Stimulated activated CD4-positive, alpha-beta T cell treated with anti-CD3 and anti-CD28 coated beads, Interleukin-12 subunit alpha, Interleukin-12 subunit beta, amount 100 ng/mL, for 24 hours (primary cell): ENCODE results near the gene NECAB2.

ENCODE experiments used
- DNase-seq, 2 experiments: peaks; one replicate each; pipeline ENCODE4 v3.0.0-alpha.2; 2020; ENCODE audit warnings: low read depth in 2 of 2

Gene NECAB2

GRCh38 chr16:83967091-83967490 is 953 bp upstream of the NECAB2 start:
- no peak for DNase-seq

GRCh38 chr16:83968306-83968851 is 335 bp downstream of the NECAB2 start:
- no peak for DNase-seq

DNA sequence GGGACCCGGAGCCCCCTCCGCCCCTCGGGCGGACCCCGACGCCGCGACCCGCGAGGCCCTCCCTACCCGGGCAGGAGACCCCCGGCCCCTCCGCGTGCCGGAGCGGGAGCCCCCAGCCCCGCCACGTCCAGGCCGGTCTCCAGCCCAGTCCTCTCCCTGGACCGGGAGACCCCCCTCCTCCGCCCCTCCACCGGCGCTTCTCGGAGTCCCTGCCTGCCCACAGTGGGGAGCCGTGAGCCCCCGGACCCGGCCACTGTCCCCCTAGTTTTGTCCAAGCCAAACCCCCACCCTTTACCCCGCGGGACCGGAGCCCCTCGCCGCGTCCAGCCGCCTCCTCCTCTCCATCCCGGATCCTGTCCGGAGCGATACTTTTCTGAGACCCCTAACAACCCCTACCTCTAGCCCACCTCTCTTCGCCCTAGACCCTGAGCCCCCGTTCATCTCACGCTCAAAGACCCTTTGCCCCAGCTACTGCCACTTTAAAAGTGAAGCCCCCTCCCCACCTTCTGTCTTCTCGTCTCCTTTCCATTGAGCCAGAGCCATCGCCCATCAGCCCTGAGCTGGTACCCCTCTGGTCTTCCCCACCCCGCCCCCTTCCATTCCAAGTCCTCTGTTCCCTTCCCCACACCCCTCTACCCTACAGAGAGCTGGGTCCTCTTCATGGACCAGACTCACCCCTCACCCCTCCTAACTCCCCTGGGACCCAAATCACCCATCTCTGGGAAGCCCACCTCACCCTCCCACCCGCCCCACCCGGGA is 1.0 kb downstream of the NECAB2 start:
- no peak for DNase-seq

GRCh38 chr16:83969771-83970429 is 1.9 kb downstream of the NECAB2 start:
- DNase-seq: no peak

- no peak for DNase-seq
These were observed 2.4 kb downstream of the NECAB2 start for GRCh38 chr16:83970430-83970815.

- no peak for DNase-seq
These were observed 3.4 kb downstream of the NECAB2 start for GRCh38 chr16:83971165-83972130.

GRCh38 chr16:83972256-83973008 is 4.4 kb downstream of the NECAB2 start:
- no peak for DNase-seq

DNA sequence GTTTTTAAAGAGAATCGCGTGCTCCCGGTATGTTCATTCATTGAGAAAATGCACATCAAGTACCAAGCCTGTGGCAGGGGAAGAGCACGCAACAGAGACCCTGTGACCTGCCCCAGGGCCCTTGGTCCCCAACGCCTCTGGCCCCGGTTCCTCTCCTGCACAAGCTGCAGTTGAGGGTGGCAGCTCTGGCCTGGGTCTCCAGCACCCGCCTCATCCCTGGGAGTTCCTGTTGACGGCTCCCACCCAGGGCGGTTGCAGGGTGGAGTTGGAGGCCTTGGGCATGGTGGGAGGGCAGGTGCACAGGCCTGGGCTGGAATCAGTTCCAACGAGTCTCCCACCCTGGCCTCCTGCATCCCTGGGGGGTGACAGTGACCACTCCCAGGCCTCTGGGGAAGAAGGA is 5.0 kb downstream of the NECAB2 start:
- DNase-seq: no peak

DNA sequence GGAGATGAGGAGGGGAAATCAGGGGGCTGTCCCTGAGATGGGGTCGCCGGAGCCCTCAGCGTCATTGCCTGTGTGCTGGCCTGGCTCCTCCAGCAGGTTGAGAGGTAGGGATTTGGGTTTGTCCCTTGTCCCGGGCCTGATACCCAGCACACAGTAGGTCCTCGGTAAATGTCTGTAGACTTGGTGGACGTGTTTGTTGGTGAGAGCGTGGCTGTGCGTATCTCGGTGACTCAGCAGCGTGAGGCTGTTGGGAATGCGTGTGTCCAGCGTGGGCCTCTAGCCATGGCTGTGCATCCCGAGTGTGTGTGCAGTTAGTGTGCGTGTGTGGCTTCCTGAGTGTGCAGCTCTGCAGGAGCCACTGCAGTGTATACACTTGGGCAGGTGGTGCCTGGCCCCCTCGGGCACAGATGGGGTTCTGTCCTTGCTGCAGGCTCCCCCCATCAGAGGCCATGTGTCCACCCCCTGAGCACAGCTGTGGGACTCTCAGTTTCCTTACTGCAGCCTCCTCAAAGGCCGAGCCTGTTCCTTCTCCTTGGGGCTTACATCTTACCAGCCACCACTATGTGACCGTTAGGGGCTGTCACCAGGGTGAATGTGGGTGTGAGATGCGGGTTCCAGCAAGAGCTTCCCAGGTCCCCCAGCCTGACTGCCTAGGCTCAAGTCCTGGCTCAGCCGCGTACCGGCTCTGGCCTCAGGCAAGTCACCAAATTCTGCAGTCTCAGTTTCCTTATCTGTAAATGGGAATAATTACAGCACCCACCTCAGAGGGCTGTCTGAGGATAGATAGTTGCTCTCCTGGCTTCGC is 5.7 kb downstream of the NECAB2 start:
- no peak for DNase-seq

GRCh38 chr16:83974475-83974874 is 6.4 kb downstream of the NECAB2 start:
- no peak for DNase-seq

- no peak for DNase-seq
These were observed 7.7 kb downstream of the NECAB2 start for GRCh38 chr16:83975590-83976260.

GRCh38 chr16:83977056-83977815 is 9.2 kb downstream of the NECAB2 start:
- DNase-seq: no peak

GRCh38 chr16:83978401-83978904 is 10.4 kb downstream of the NECAB2 start:
- DNase-seq: no peak

DNA sequence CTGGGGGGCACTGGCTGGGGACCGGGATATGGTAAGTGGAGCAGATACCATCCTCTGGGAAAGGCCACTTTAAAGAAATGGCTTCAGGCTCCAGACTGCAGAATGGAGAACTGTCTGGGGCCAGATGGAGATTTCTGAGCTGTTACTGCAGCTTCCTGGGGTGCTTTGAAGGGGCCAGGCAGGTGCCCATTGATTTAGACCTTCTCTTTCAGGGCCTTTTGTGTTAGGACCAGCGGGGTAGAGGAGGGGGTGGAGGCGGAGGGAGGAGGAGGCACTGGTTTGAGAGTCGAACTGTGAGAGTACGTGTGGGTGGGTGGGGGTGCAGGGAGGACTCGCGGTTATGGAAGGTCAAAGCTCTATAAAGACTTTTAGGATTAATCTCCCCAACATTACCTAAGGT is 11.4 kb downstream of the NECAB2 start:
- no peak for DNase-seq

- DNase-seq: no peak
These were observed 12.8 kb downstream of the NECAB2 start for GRCh38 chr16:83980794-83981193.

DNA sequence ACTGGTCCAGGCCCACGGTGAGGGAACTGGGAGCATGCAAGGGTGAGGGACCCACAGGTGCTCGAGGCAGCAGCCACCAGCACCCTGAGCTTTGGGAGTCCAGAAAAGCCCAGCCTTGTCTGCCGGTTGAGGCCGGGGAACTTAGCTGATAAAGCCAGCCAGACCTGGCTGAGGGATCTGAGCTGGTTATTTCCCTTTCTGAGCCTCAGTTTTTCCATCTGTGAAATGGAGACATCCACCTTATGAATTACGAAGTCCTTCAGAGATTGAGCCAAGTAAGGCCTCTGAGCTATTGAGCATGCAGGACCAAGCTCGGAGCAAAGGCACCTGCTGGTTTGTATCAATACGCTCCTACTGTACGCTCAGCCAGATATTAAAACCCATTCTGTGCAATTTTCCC is 13.8 kb downstream of the NECAB2 start:
- DNase-seq: no peak

DNA sequence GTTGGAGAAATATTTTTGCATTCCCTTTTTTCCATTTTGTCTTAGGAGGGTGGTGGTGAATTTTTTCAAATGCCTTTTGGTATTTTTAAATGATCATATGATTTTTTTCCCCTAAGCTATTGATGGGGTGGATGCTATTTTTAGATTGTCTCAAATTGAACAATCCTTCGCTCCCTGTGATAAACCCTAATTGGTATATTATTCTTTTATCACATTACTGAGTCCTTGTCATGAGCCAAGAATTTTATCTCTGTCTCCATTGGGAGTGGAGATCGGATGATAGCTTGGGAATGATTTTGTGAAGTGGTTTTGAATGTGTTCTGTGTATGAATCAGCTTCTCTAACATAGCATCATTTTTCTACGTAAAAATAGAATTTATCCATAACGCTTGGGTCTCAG is 15.4 kb downstream of the NECAB2 start:
- no peak for DNase-seq

GRCh38 chr16:83989300-83989699 is 21.3 kb downstream of the NECAB2 start:
- no peak for DNase-seq

DNA sequence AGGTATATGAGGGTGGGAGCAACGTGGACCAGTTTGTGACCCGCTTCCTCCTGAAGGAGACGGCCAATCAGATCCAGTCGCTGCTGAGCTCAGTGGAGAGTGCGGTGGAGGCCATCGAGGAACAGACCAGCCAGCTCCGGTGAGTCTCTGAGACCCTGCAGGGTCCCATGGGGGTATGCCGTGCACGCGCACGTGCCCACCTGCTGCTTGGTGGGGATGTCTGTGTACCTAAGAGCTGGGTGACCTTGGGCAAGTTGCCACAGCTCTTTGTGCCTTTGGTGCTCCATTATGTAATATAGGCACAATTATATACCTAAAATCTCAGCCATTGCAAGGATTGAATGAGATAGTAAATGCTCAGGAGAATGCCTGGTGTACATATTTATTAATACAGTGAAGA is 22.4 kb downstream of the NECAB2 start:
- no peak for DNase-seq
